Esophagus muscularis mucosa (tissue), 3 donors: ENCODE data around the gene HSPB2.

Experiments used
- POLR2A ChIP-seq: fragments of 450-650 bp; IDR thresholded peaks from one replicate; pipeline ENCODE4 v1.6.1; 2017; ENCODE audit warnings: antibody characterized with exemption, moderate library complexity, mild to moderate bottlenecking, low read depth
- TF ChIP-seq, protein P1 (sequence below), 3 experiments: fragments of 200-600 bp in 2 of 3; fragments of 450-650 bp in 1 of 3; sonication (generic) in 2 of 3; IDR thresholded peaks; one replicate each; pipeline ENCODE4 v1.5.1; 2017 to 2019; ENCODE audit warnings: antibody characterized with exemption in 3 of 3, mild to moderate bottlenecking in 2 of 3, moderate library complexity in 1 of 3

DNA sequence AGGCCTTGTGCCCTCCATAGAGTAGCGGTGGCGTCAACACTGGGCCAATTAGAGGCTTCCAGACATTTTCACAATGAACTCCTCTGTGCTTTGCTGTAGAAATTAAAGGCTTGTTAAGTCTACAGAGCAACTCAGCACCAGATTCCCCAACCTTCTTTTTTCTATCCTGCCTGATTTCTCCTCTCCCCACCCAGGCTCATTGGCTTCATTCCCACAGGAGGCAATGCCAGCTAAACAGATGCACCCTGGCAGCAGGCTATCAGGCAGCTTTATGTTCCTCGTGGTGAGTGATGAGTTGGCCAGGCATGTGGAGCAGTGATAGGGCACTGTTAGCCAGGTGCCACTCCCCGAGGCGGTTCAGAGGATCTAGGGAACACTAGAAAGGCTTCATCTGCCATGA lies 29.4 kb downstream of the HSPB2 start:
- TF ChIP-seq, protein P1, sequence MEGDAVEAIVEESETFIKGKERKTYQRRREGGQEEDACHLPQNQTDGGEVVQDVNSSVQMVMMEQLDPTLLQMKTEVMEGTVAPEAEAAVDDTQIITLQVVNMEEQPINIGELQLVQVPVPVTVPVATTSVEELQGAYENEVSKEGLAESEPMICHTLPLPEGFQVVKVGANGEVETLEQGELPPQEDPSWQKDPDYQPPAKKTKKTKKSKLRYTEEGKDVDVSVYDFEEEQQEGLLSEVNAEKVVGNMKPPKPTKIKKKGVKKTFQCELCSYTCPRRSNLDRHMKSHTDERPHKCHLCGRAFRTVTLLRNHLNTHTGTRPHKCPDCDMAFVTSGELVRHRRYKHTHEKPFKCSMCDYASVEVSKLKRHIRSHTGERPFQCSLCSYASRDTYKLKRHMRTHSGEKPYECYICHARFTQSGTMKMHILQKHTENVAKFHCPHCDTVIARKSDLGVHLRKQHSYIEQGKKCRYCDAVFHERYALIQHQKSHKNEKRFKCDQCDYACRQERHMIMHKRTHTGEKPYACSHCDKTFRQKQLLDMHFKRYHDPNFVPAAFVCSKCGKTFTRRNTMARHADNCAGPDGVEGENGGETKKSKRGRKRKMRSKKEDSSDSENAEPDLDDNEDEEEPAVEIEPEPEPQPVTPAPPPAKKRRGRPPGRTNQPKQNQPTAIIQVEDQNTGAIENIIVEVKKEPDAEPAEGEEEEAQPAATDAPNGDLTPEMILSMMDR (IDR thresholded peaks at IDR 0.05) = no peak
- no peak for TF ChIP-seq POLR2A
